Choroid plexus epithelial cell (primary cell): ENCODE measurements around the gene SMIM31.

Experiments
- DNase-seq: peaks from one replicate; pipeline ENCODE4 v3.0.0-alpha.2; 2010; ENCODE audit warnings: low read depth
- H3K4me3 ChIP-seq: 2 replicates; pipeline ENCODE4 v1.5.1; 2011; ENCODE audit warnings: low read depth, mild to moderate bottlenecking, control low read depth, low read length, moderate library complexity
- TF ChIP-seq, protein P1 (sequence below): conservative IDR thresholded peaks from 2 replicates; pipeline ENCODE4 v1.5.1; 2011; ENCODE audit warnings: low read depth, mild to moderate bottlenecking, control low read depth, inconsistent platforms, low read length, moderate library complexity

Gene SMIM31

DNA sequence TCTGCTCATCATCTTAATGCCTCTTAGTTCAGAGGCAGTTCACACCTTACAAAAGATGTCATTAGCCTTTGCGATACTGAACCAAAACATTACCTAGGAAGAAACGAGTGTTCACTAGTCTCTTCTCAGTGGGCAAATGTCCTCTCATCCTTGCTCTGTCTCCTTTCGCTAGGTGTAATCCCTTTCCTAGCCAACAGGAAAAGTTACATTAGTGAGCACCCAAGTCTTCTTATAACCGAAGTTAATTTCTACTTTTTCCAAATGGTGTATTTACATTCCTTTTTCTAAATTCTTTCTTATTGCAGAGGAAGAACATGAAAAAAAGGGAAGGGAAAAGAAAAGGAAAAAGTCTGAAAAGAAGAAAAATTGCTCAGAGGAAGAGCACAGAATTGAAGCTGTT, 46.9 kb downstream of the SMIM31 start:
- no peak for DNase-seq

DNA sequence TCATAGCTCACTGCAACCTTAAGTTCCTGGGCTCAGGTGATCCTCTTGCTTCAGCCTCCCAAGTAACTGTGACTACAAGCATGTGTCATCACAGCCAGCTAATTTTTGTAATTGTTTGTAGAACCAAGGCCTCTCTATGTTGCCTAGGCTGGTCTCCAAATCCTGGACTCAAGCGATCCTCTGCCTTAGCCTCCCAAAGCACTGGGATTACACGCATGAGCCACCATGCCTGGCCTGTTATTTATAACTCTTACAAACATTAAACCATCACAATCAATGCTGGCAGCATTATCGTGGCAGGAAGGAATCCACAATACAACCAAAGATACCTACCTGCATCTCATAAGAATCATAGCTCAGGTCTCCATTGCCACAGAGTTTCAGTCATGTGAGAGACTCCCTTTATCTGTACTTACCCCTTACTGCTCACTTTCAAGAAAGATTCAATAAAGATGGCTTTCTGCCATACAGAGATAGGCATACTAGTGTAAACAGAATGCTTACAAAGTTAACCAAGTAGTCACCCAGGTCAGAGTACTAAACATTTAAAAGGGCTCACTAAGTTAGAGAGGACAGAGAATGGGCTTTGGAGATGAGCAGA, 48.5 kb downstream of the SMIM31 start:
- TF ChIP-seq, protein P1, sequence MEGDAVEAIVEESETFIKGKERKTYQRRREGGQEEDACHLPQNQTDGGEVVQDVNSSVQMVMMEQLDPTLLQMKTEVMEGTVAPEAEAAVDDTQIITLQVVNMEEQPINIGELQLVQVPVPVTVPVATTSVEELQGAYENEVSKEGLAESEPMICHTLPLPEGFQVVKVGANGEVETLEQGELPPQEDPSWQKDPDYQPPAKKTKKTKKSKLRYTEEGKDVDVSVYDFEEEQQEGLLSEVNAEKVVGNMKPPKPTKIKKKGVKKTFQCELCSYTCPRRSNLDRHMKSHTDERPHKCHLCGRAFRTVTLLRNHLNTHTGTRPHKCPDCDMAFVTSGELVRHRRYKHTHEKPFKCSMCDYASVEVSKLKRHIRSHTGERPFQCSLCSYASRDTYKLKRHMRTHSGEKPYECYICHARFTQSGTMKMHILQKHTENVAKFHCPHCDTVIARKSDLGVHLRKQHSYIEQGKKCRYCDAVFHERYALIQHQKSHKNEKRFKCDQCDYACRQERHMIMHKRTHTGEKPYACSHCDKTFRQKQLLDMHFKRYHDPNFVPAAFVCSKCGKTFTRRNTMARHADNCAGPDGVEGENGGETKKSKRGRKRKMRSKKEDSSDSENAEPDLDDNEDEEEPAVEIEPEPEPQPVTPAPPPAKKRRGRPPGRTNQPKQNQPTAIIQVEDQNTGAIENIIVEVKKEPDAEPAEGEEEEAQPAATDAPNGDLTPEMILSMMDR = no peak
- no peak for DNase-seq
- H3K4me3 ChIP-seq = no peak overlapping the region

More for the DNA sequence above, 46.9 kb downstream of the SMIM31 start:
- no peak overlapping the region for H3K4me3 ChIP-seq
- TF ChIP-seq, protein P1 = no peak

DNA sequence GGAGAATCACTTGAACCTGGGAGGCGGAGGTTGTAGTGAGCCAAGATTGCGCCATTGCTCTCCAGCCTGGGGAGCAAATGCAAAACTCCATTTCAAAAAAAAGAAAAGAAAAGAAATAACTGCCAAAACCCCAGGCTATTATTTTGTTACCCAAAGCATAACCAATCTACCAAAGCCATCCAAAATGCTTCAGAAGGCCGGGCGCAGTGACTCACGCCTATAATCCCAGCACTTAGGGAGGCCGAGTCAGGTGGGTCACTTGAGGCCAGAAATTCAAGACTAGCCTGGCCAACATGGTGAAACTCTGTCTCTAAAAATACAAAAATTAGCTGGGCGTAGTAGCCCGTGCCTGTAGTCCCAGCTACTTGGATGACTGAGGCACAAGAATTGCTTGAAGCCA, 49.8 kb downstream of the SMIM31 start:
- no peak overlapping the region for H3K4me3 ChIP-seq
- TF ChIP-seq, protein P1 = no peak
- no peak for DNase-seq

DNA sequence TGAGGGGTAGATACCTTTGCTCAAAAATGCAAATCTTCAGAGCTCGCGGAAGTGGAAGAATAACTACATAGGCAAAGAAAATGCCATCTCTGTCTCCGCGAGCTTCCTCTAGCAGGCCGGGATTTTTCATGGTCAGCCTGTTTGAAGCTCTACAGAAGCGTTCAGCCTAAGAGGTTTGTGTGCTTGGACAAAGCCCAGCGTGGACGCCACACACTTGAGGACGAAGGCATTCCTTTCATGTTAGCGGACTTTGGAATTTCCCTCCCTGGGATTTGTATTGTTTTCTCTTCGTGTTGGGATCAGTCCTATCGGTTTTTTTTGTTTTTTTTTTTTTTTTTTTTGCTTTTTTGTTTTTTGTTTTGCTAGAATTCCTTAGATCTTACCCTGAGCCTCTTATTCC, 53.7 kb downstream of the SMIM31 start:
- H3K4me3 ChIP-seq = no peak overlapping the region
- TF ChIP-seq, protein P1 = no peak
- DNase-seq = peak; percentile 3

DNA sequence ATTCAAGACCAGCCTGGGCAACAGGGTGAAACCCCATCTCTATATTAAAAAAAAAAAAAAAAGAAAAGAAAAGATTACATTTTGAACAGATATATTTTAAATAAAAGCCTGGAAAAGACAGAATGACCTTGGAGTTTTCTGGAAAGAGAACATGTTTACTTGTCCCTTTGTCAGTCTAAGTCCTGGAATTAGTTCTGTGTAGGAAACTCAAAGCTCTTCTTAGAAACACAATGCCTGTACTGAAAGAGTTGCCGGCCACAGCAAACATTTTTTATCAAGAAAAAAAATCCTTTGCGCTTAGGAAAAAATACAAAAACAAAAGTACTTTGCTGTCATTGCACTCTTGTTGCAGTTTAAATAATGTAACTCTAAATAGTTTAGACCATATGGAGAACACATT, 59.6 kb downstream of the SMIM31 start:
- no peak for DNase-seq
- TF ChIP-seq, protein P1 = no peak
- H3K4me3 ChIP-seq = no peak overlapping the region

DNA sequence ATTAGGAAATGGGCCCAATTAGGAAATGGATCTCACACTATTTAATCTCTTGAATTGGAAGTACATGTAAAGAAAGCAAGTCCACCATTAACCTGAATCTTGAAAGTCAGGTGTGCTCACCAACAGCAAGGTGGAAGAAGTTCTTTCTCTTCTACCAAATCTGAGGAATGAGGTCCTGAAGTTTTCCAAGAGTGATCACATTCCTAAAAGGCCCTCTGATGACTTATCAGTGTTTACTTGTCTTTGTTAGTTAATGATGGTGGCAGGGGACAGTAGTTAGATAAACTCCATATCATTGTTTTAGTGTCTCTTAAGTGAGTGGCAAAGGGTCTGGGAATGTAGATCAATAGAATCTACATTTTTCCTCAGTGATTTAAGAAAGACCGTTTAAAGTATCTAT, 61.8 kb downstream of the SMIM31 start:
- TF ChIP-seq, protein P1 = no peak
- no peak overlapping the region for H3K4me3 ChIP-seq
- no peak for DNase-seq

DNA sequence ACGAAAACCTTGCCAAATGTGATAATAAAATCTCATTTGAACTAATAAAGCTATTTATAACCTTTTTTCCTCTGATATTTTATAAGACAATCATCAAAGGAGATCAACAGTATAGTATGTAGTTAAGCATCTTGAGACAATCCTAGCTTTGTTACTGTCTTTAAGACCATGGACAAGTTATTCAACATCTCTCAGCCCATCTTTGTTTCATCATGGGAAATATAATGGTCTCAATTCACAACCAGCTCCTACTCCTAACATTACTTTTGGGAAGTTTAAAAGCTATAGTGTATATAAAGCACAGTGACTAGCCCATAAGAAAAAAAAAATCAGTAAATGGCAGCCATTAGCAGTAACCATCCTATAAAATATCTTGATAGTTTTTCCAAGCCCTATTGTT, 65.4 kb downstream of the SMIM31 start:
- TF ChIP-seq, protein P1 = no peak
- H3K4me3 ChIP-seq = no peak overlapping the region
- DNase-seq = no peak
